IMR-90 (cell line): ENCODE measurements around the gene LPIN1. TPM values are rescaled to one million over a fixed set of nuclear protein-coding genes. Genes with fewer than 3 reads are reported as not detected.

Experiments used
- ATAC-seq: fragments of 200-7000 bp; cut with Tn5 transposase; 2 replicates; pipeline ENCODE4 v1.9.1; 2020; ENCODE audit warnings: low read depth, mild to moderate bottlenecking, moderate library complexity
- BruUV-seq: library from RNA; stranded (reverse); fragments of 400-500 nt; replicated peaks from 2 replicates; lab custom pipeline; 2021; lab: Mats Ljungman, UMichigan
- CTCF ChIA-PET: fragments of 300-600 bp; formaldehyde crosslinking; extraction: SDS; loops from one replicate; lab custom pipeline; 2021; ENCODE audit warnings: antibody characterized with exemption; lab: Yijun Ruan, JAX
- POLR2A ChIA-PET: fragments of 300-600 bp; sonication (Branson Sonifier 250); formaldehyde crosslinking; loops from one replicate; lab custom pipeline; 2022; ENCODE audit warnings: antibody characterized with exemption; ENCODE audit not compliant: unreplicated experiment; lab: Charles Lee
- DNase-seq: peaks from one replicate; pipeline ENCODE4 v3.0.0; 2013
- H2AFZ ChIP-seq: replicated peaks from 2 replicates; pipeline ENCODE3; 2013; ENCODE audit warnings: low read length, mild to moderate bottlenecking; ENCODE audit not compliant: poor library complexity
- H2AK5ac ChIP-seq: 2 replicates; pipeline ENCODE4 v1.6.1; 2013; ENCODE audit warnings: low read depth, low read length, inconsistent platforms
- H2AK9ac ChIP-seq: replicated peaks from 2 replicates; pipeline ENCODE3; 2013; ENCODE audit warnings: mild to moderate bottlenecking, low read depth, low read length, moderate library complexity; ENCODE audit not compliant: poor library complexity
- H2BK120ac ChIP-seq: 2 replicates; pipeline ENCODE4 v1.6.1; 2013; ENCODE audit warnings: low read depth, low read length, inconsistent platforms
- H2BK15ac ChIP-seq: 3 replicates; pipeline ENCODE4 v1.6.1; 2013; ENCODE audit warnings: low read depth, low read length, inconsistent platforms
- H2BK20ac ChIP-seq: 2 replicates; pipeline ENCODE4 v1.6.1; 2013; ENCODE audit warnings: low read depth, mild to moderate bottlenecking, inconsistent platforms, low read length, moderate library complexity
- H2BK5ac ChIP-seq: 2 replicates; pipeline ENCODE4 v1.6.1; 2013; ENCODE audit warnings: mild to moderate bottlenecking, low read depth, low read length, inconsistent platforms; ENCODE audit not compliant: poor library complexity, severe bottlenecking
- H3K14ac ChIP-seq: replicated peaks from 2 replicates; pipeline ENCODE4 v1.6.1; 2013; ENCODE audit warnings: low read depth, low read length, inconsistent platforms
- H3K18ac ChIP-seq: 2 replicates; pipeline ENCODE4 v1.6.1; 2013; ENCODE audit warnings: low read depth, low read length, control low read depth
- H3K23ac ChIP-seq: 2 replicates; pipeline ENCODE4 v1.6.1; 2013; ENCODE audit warnings: low read depth, low read length, inconsistent platforms
- H3K27ac ChIP-seq: 2 replicates; pipeline ENCODE4 v1.5.1; 2013; ENCODE audit warnings: mild to moderate bottlenecking, control low read depth, low read length; ENCODE audit not compliant: insufficient read depth
- H3K27me3 ChIP-seq: 2 replicates; pipeline ENCODE4 v1.6.1; 2013; ENCODE audit warnings: low read length; ENCODE audit not compliant: control insufficient read depth, insufficient read depth
- H3K36me3 ChIP-seq: 2 replicates; pipeline ENCODE4 v1.6.1; 2013; ENCODE audit warnings: low read length, mixed read lengths; ENCODE audit not compliant: control insufficient read depth, insufficient read depth
- H3K4ac ChIP-seq: 2 replicates; pipeline ENCODE4 v1.6.1; 2013; ENCODE audit warnings: low read depth, low read length, inconsistent platforms
- H3K4me1 ChIP-seq: 2 replicates; pipeline ENCODE4 v1.6.1; 2013; ENCODE audit warnings: low read length, mixed read lengths; ENCODE audit not compliant: control insufficient read depth, insufficient read depth
- H3K4me2 ChIP-seq: 2 replicates; pipeline ENCODE4 v1.6.1; 2013; ENCODE audit warnings: low read depth, mild to moderate bottlenecking, control low read depth, low read length, moderate library complexity
- H3K4me3 ChIP-seq: 2 replicates; pipeline ENCODE4 v1.5.1; 2013; ENCODE audit warnings: low read depth, mild to moderate bottlenecking, control low read depth, low read length, moderate library complexity; ENCODE audit not compliant: insufficient read depth
- H3K56ac ChIP-seq: 2 replicates; pipeline ENCODE4 v1.6.1; 2013; ENCODE audit warnings: low read length, inconsistent platforms; ENCODE audit not compliant: insufficient read depth; ENCODE audit errors: extremely low read depth
- H3K79me1 ChIP-seq, 2 experiments: 2 replicates each; pipeline ENCODE4 v1.6.1; 2013; ENCODE audit warnings: low read length in 2 of 2, inconsistent platforms in 1 of 2, low read depth in 1 of 2
- H3K9ac ChIP-seq: 2 replicates; pipeline ENCODE4 v1.6.1; 2013; ENCODE audit warnings: low read depth, low read length, control low read depth
- H3K9me1 ChIP-seq: 2 replicates; pipeline ENCODE4 v1.6.1; 2013; ENCODE audit warnings: low read length, inconsistent platforms; ENCODE audit not compliant: insufficient read depth
- H3K9me3 ChIP-seq: 2 replicates; pipeline ENCODE4 v1.6.1; 2013; ENCODE audit warnings: low read length; ENCODE audit not compliant: control insufficient read depth, insufficient read depth
- H4K20me1 ChIP-seq: 2 replicates; pipeline ENCODE4 v1.6.1; 2013; ENCODE audit warnings: low read length, inconsistent platforms; ENCODE audit not compliant: insufficient read depth
- H4K5ac ChIP-seq: 2 replicates; pipeline ENCODE4 v1.6.1; 2013; ENCODE audit warnings: mild to moderate bottlenecking, low read depth, low read length, control low read depth
- H4K8ac ChIP-seq, 2 experiments: 2 replicates each; pipeline ENCODE4 v1.6.1; 2013; ENCODE audit warnings: low read depth in 2 of 2, low read length in 2 of 2, control low read depth in 1 of 2, inconsistent platforms in 1 of 2
- H4K91ac ChIP-seq: 2 replicates; pipeline ENCODE4 v1.6.1; 2013; ENCODE audit warnings: low read depth, low read length, inconsistent platforms; ENCODE audit not compliant: insufficient read depth
- BHLHE40 ChIP-seq: fragments of 150-350 bp; IDR thresholded peaks from 2 replicates; pipeline ENCODE4 v1.6.1; 2016; ENCODE audit warnings: mild to moderate bottlenecking, low read depth, low read length
- CEBPB ChIP-seq: IDR thresholded peaks from 2 replicates; pipeline ENCODE4 v1.6.1; 2012; ENCODE audit warnings: low read depth, low read length, improper control_type of control experiment
- CHD1 ChIP-seq: IDR thresholded peaks from 2 replicates; pipeline ENCODE4 v1.6.1; 2012; ENCODE audit warnings: low read depth, low read length, improper control_type of control experiment
- CTCF ChIP-seq: conservative IDR thresholded peaks from 2 replicates; pipeline ENCODE4 v1.5.1; 2012; ENCODE audit warnings: mild to moderate bottlenecking, low read depth, low read length, improper control_type of control experiment
- ELK1 ChIP-seq: fragments of 150-350 bp; IDR thresholded peaks from 2 replicates; pipeline ENCODE4 v1.6.1; 2016; ENCODE audit warnings: low read depth, mild to moderate bottlenecking, low read length, moderate library complexity, borderline replicate concordance
- FOS ChIP-seq: fragments of 150-350 bp; IDR thresholded peaks from 2 replicates; pipeline ENCODE4 v1.6.1; 2016; ENCODE audit warnings: low read depth, low read length
- MAFK ChIP-seq: IDR thresholded peaks from 2 replicates; pipeline ENCODE4 v1.6.1; 2012; ENCODE audit warnings: low read depth, low read length, improper control_type of control experiment
- MAZ ChIP-seq: IDR thresholded peaks from 2 replicates; pipeline ENCODE4 v1.6.1; 2012; ENCODE audit warnings: low read depth, mild to moderate bottlenecking, low read length, improper control_type of control experiment, moderate library complexity, borderline replicate concordance
- MXI1 ChIP-seq: IDR thresholded peaks from 2 replicates; pipeline ENCODE4 v1.6.1; 2012; ENCODE audit warnings: low read depth, mild to moderate bottlenecking, low read length, moderate library complexity, borderline replicate concordance
- NFE2L2 ChIP-seq: fragments of 150-350 bp; IDR thresholded peaks from 2 replicates; pipeline ENCODE4 v1.6.1; 2016; ENCODE audit warnings: low read depth, mild to moderate bottlenecking, low read length
- POLR2A ChIP-seq: IDR thresholded peaks from 2 replicates; pipeline ENCODE4 v1.6.1; 2012; ENCODE audit warnings: mild to moderate bottlenecking, low read depth, low read length
- RAD21 ChIP-seq: IDR thresholded peaks from 2 replicates; pipeline ENCODE4 v1.6.1; 2012; ENCODE audit warnings: low read length, improper control_type of control experiment
- RCOR1 ChIP-seq: IDR thresholded peaks from 2 replicates; pipeline ENCODE4 v1.6.1; 2012; ENCODE audit warnings: mild to moderate bottlenecking, low read length, improper control_type of control experiment; ENCODE audit not compliant: insufficient replicate concordance
- RFX5 ChIP-seq: IDR thresholded peaks from 2 replicates; pipeline ENCODE4 v1.8.0; 2012; ENCODE audit warnings: low read depth, mild to moderate bottlenecking, low read length, moderate library complexity
- SMC3 ChIP-seq: fragments of 150-350 bp; IDR thresholded peaks from 2 replicates; pipeline ENCODE4 v1.6.1; 2016; ENCODE audit warnings: low read depth, mild to moderate bottlenecking, antibody characterized with exemption, low read length, moderate library complexity
- USF2 ChIP-seq: fragments of 150-350 bp; IDR thresholded peaks from 2 replicates; pipeline ENCODE4 v1.6.1; 2017; ENCODE audit warnings: mild to moderate bottlenecking, antibody characterized with exemption, low read length, low read depth
- WGBS, 2 experiments: methylation state at CpG; one replicate each; pipeline versions ENCODE4 v1.1.5 to v1.1.7; 2013; ENCODE audit warnings: missing lambda C conversion rate in 2 of 2; ENCODE audit not compliant: insufficient read length in 1 of 2; ENCODE audit errors: extremely low coverage in 2 of 2; 5-methylcytosine and 5-hydroxymethylcytosine counted together
- dilution Hi-C: fragments of 300-500 bp; cut with HindIII; formaldehyde crosslinking; loops from one replicate; pipeline ENCODE4 v1.14.3; 2018; ENCODE audit warnings: low sequenced_read_pairs; ENCODE audit not compliant: unreplicated experiment
- in situ Hi-C: fragments of 300-500 bp; cut with MboI; formaldehyde crosslinking; loops from 3 replicates; pipeline ENCODE4 v1.14.3; 2019; ENCODE audit warnings: low sequenced_read_pairs, inconsistent platforms, mixed read lengths
- intact Hi-C: fragments of 100-400 bp; cut with micrococcal nuclease; formaldehyde crosslinking; loops from 2 replicates; pipeline ENCODE4 v1.10.0; 2022
- polyA plus RNA-seq, 3 experiments: library from polyadenylated mRNA; depleted of rRNA; stranded (reverse); fragments of >200 nt; gene quantifications; 2 replicates each; pipeline ENCODE4 v1.2.3, GENCODE V29; 2012; ENCODE audit warnings: low replicate concordance in 1 of 3
- total RNA-seq: library from RNA; depleted of rRNA; stranded (reverse); fragments of >200 nt; gene quantifications from 2 replicates; pipeline ENCODE4 v1.2.3, GENCODE V29; 2012

The LPIN1 gene
- total and polyA plus RNA-seq, 2 of the 4 experiments (the other 2 are of a cell fraction) = 21.3 to 25.1 TPM

- Histone ChIP-seq H2BK20ac (no peak overlapping the region), H3K4me1 (peaks cover 6% of the 10 kb centered on the region), H2AK9ac (no peak overlapping the region), H4K8ac (no peak overlapping the region), H2BK120ac (no peak overlapping the region), H3K4me2 (no peak overlapping the region), H2BK15ac (no peak overlapping the region), H3K36me3 (no peaks in the 10 kb centered on the region), H2AK5ac (no peak overlapping the region), H3K9me3 (no peaks in the 10 kb centered on the region), H3K23ac (no peak overlapping the region), H3K27ac (no peak overlapping the region), H3K4me3 (no peak overlapping the region), H2BK5ac (no peak overlapping the region), H3K79me1 (no peaks in the 10 kb centered on the region), H3K9me1 (peaks cover 4% of the 10 kb centered on the region; the same call in 1 of the 2 replicates), H4K5ac (no peak overlapping the region), H4K91ac (no peak overlapping the region), H3K27me3 (no peaks in the 10 kb centered on the region), H3K18ac (no peak overlapping the region), H3K14ac (no peak overlapping the region), H4K20me1 (no peaks in the 10 kb centered on the region), H3K9ac (no peak overlapping the region), H3K4ac (no peak overlapping the region), H3K56ac (no peak overlapping the region), H2AFZ (no peak overlapping the region)
- dilution Hi-C loops (no loop called here), intact Hi-C loops (no loop called here), in situ Hi-C loops (no loop called here)
- DNase-seq = no peak
- no peak for ATAC-seq
- CTCF ChIA-PET = interaction anchor here (1.3 kb wide), 1 partner anchor 33 kb away, joined by 4 read pairs; no protein-coding TSS in a partner anchor
- no CpG with 5 or more reads among the region's 3 CpGs for WGBS, 2 experiments
- no peak for TF ChIP-seq CHD1
- no peak for TF ChIP-seq BHLHE40
- TF ChIP-seq NFE2L2 = no peak
- no peak for TF ChIP-seq RAD21
- TF ChIP-seq CTCF = no peak
- TF ChIP-seq RCOR1 = no peak
- no peak for TF ChIP-seq MAZ
- TF ChIP-seq MAFK = no peak
- TF ChIP-seq MXI1 = no peak
- no peak for TF ChIP-seq FOS
- no peak for TF ChIP-seq USF2
- no peak for TF ChIP-seq ELK1
- TF ChIP-seq CEBPB = no peak
- TF ChIP-seq POLR2A = no peak
- TF ChIP-seq SMC3 = no peak
- TF ChIP-seq RFX5 = no peak
- BruUV-seq = no TSS peak
- POLR2A ChIA-PET = no interaction called here
These were observed 40.7 kb upstream of the LPIN1 start for GRCh38 chr2:11705711-11706110.
